ENCODE results near the gene PRPF19. TPM values are rescaled to one million over a fixed set of nuclear protein-coding genes. Genes with fewer than 3 reads are reported as not detected.

Gene PRPF19
- total and polyA plus RNA-seq, 2 of the 13 experiments (the other 11 are each of a cell fraction or from before 2014, with no cell fraction given): 27.4 to 91.1 TPM

- H2AFZ ChIP-seq (ENCODE audit: low read length): no peak overlapping the region
- no peak for FAIRE-seq
- peaks cover 17% of the 10 kb centered on the region for H4K20me1 ChIP-seq (ENCODE audit: insufficient read depth, low read length)
- peak; percentile 36 for DNase-seq (ENCODE audit: low spot score)
- H3K27ac ChIP-seq (ENCODE audit: extremely low read length, insufficient read depth, low read length): peak overlapping the region; percentile 94
- intact Hi-C loops (cut with micrococcal nuclease; ENCODE audit: unreplicated experiment) (no loop called here), in situ Hi-C loops (cut with HindIII; ENCODE audit: extremely low pct_ligation_motif_present, low pct_unique_long_range_greater_than_20kb) (no loop called here)
- WGBS (ENCODE audit: low lambda C conversion rate): 3% methylated on average over 8 of the region's 16 CpGs
- H3K36me3 ChIP-seq (replicated peaks in 1 of 2; ENCODE audit: control insufficient read depth in 1 of 2, insufficient read depth in 2 of 2, low read length in 2 of 2): peaks cover 15 to 31% of the 10 kb centered on the region in 2 experiments; a peak in 4 of 5 replicates
- ChIA-PET POLR2A (interaction anchor here (0.7 to 1.6 kb wide), 5 partner anchors 8 to 256 kb away, joined by 3 to 5 read pairs (median 3); partner anchors contain the start of genes PTGDR2, TMEM109, TMEM132A and VPS37C), CTCF (ENCODE audit: low intra/inter-chr PET ratio, low total read pairs) (no interaction called here)
- H3K27me3 ChIP-seq (ENCODE audit: control insufficient read depth in 1 of 2, insufficient read depth in 2 of 2, low read length in 2 of 2): no peaks in the 10 kb centered on the region
- TF ChIP-seq ZFAT (CRISPR knock-in tag; conservative IDR thresholded peaks at IDR 0.05) (no peak), CREB1 (IDR thresholded peaks at IDR 0.05) (peak; percentile 90), CREB1 (CRISPR knock-in tag; IDR thresholded peaks at IDR 0.05) (0 out of 2 replicates have a peak, but pooled peaks have one; percentile 39), TGIF2 (CRISPR knock-in tag; IDR thresholded peaks at IDR 0.05) (0 out of 2 replicates have a peak, but pooled peaks have one; percentile 38), TIGD3 (CRISPR knock-in tag; IDR thresholded peaks at IDR 0.05; ENCODE audit: borderline replicate concordance) (0 out of 2 replicates have a peak, but pooled peaks have one; percentile 20), GZF1 (CRISPR knock-in tag; IDR thresholded peaks at IDR 0.05) (0 out of 2 replicates have a peak, but pooled peaks have one; percentile 42), TMF1 (CRISPR knock-in tag; IDR thresholded peaks at IDR 0.05; ENCODE audit: low read depth) (no peak; the same call in 1 of the 2 replicates), ZBTB38 (CRISPR knock-in tag; IDR thresholded peaks at IDR 0.05) (no peak), CREM (IDR thresholded peaks at IDR 0.05) (peak; percentile 47; the same call in 1 of the 2 replicates), CREM (CRISPR knock-in tag; IDR thresholded peaks at IDR 0.05) (no peak), ZBTB21 (CRISPR knock-in tag; IDR thresholded peaks at IDR 0.05) (peak; percentile 77), KAT7 (CRISPR knock-in tag; IDR thresholded peaks at IDR 0.05; ENCODE audit: borderline replicate concordance) (0 out of 2 replicates have a peak, but pooled peaks have one; percentile 9)
- TF ChIP-seq, protein P1, sequence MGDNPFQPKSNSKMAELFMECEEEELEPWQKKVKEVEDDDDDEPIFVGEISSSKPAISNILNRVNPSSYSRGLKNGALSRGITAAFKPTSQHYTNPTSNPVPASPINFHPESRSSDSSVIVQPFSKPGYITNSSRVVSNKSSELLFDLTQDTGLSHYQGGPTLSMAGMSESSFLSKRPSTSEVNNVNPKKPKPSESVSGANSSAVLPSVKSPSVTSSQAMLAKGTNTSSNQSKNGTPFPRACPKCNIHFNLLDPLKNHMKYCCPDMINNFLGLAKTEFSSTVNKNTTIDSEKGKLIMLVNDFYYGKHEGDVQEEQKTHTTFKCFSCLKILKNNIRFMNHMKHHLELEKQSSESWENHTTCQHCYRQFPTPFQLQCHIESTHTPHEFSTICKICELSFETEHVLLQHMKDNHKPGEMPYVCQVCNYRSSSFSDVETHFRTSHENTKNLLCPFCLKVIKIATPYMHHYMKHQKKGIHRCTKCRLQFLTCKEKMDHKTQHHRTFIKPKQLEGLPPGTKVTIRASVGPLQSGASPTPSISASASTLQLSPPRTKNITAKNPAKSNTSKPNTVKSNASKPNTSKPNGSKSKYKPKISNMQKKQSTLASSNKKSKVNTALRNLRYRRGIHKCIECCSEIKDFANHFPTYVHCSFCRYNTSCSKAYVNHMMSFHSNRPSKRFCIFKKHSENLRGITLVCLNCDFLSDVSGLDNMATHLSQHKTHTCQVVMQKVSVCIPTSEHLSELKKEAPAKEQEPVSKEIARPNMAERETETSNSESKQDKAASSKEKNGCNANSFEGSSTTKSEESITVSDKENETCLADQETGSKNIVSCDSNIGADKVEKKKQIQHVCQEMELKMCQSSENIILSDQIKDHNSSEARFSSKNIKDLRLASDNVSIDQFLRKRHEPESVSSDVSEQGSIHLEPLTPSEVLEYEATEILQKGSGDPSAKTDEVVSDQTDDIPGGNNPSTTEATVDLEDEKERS (CRISPR knock-in tag; IDR thresholded peaks at IDR 0.05): 0 out of 2 replicates have a peak, but pooled peaks have one; percentile 45
- peak overlapping the region; percentile 70 to 88 (median 83) for H3K4me3 ChIP-seq (replicated peaks in 1 of 3; ENCODE audit: insufficient read depth in 1 of 3, low read depth in 2 of 3, low read length in 3 of 3)
- BruUV-seq (replicated peaks): TSS peak; percentile 63
- no peaks in the 10 kb centered on the region for H3K9me3 ChIP-seq (ENCODE audit: low read length)
- peaks cover 33% of the 10 kb centered on the region for H3K79me2 ChIP-seq (ENCODE audit: insufficient read depth, low read length)
- H3K4me2 ChIP-seq (ENCODE audit: low read depth, low read length): peak overlapping the region; percentile 89
- H3K9ac ChIP-seq (ENCODE audit: insufficient read depth, low read depth, low read length): peak overlapping the region; percentile 95
- ATAC-seq: peak; percentile 18; the same call in 1 of the 3 replicates
- peaks cover 34% of the 10 kb centered on the region for H3K4me1 ChIP-seq (ENCODE audit: insufficient read depth, low read length)
Measured at GRCh38 chr11:60905551-60906113, 753 bp downstream of the PRPF19 start.

All from HepG2 (cell line).